ENCODE data around the gene CDH18.

DNA sequence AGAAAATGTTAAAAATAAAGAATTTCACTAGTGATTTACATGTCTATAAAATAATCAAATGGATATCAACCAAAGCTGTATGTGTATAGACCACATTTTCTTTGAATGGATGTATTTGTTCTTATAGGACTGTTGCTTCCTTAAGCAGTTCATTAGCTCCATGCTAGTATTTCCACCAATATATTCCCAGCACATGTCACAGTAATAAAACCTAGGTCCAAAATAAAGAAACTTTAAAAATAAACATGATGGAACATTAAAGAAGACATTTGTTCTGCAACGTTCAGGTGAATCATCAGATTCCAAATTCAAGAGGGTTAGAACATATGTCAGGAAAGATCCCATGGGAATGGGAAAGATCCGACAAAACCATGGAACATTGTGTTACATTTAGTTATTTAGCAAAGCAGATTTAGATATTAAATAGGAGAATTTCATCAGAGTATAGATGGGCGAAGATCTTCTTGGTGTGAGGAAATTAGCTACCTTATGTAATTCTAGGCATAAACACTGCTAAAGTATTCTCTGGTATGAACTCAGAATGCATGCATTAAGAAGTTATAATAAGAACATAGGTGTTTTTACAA lies 490.7 kb downstream of the CDH18 start:
- TF ChIP-seq, protein P1, sequence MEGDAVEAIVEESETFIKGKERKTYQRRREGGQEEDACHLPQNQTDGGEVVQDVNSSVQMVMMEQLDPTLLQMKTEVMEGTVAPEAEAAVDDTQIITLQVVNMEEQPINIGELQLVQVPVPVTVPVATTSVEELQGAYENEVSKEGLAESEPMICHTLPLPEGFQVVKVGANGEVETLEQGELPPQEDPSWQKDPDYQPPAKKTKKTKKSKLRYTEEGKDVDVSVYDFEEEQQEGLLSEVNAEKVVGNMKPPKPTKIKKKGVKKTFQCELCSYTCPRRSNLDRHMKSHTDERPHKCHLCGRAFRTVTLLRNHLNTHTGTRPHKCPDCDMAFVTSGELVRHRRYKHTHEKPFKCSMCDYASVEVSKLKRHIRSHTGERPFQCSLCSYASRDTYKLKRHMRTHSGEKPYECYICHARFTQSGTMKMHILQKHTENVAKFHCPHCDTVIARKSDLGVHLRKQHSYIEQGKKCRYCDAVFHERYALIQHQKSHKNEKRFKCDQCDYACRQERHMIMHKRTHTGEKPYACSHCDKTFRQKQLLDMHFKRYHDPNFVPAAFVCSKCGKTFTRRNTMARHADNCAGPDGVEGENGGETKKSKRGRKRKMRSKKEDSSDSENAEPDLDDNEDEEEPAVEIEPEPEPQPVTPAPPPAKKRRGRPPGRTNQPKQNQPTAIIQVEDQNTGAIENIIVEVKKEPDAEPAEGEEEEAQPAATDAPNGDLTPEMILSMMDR (IDR thresholded peaks at IDR 0.05; ENCODE audit: extremely low read depth in 1 of 2, insufficient read depth in 1 of 2, low read depth in 1 of 2, low read length in 2 of 2) = no peak
- TF ChIP-seq POLR2A (IDR thresholded peaks at IDR 0.05; ENCODE audit: low read depth, low read length) (no peak), EZH2 (IDR thresholded peaks at IDR 0.05; ENCODE audit: borderline replicate concordance, low read depth, low read length, severe bottlenecking) (no peak), POLR2AphosphoS5 (IDR thresholded peaks at IDR 0.05; ENCODE audit: insufficient read depth, low read depth, low read length) (no peak)

Data from endothelial cell of umbilical vein (primary cell).